Neural cell (in vitro differentiated cells): ENCODE results near the gene JADE2. TPM values are rescaled to one million over a fixed set of nuclear protein-coding genes. Genes with fewer than 3 reads are reported as not detected.

ENCODE experiments used
- H2AFZ ChIP-seq: fragments of 200-600, 300-800 bp; sonication (generic), shearing (Covaris generic); 2 replicates; pipeline ENCODE4 v1.6.0; 2014; ENCODE audit warnings: low read depth, mild to moderate bottlenecking, antibody characterized with exemption, low read length, moderate library complexity
- H3F3A ChIP-seq: fragments of 200-600 bp; shearing (Covaris generic); 2 replicates; pipeline ENCODE4 v1.6.1; 2016; ENCODE audit warnings: mild to moderate bottlenecking, moderate library complexity, mixed read lengths, antibody characterized with exemption, low read length; ENCODE audit not compliant: insufficient read depth, poor library complexity, severe bottlenecking
- H3K27ac ChIP-seq: fragments of 200-600, 300-800 bp; sonication (generic), shearing (Covaris generic); 2 replicates; pipeline ENCODE4 v1.5.1; 2014; ENCODE audit warnings: mild to moderate bottlenecking, low read length, moderate library complexity
- H3K27me3 ChIP-seq: fragments of 300-800, 200-600 bp; sonication (generic), shearing (Covaris generic); 2 replicates; pipeline ENCODE4 v1.6.0; 2014; ENCODE audit warnings: mild to moderate bottlenecking, low read depth, low read length, moderate library complexity; ENCODE audit not compliant: insufficient read depth
- H3K36me3 ChIP-seq: fragments of 300-800, 200-600 bp; sonication (generic), shearing (Covaris generic); 2 replicates; pipeline ENCODE4 v1.5.1; 2014; ENCODE audit warnings: mild to moderate bottlenecking, antibody characterized with exemption, low read length, moderate library complexity; ENCODE audit not compliant: insufficient read depth
- H3K4me2 ChIP-seq: fragments of 300-800, 200-600 bp; sonication (generic), shearing (Covaris generic); 2 replicates; pipeline ENCODE4 v1.6.0; 2014; ENCODE audit warnings: mild to moderate bottlenecking, low read length
- H3K4me3 ChIP-seq: fragments of 300-800, 200-600 bp; sonication (generic), shearing (Covaris generic); 2 replicates; pipeline ENCODE4 v1.5.1; 2014; ENCODE audit warnings: mild to moderate bottlenecking, low read length, moderate library complexity
- H3K79me2 ChIP-seq: fragments of 200-600 bp; shearing (Covaris generic); replicated peaks from 2 replicates; pipeline ENCODE4 v1.6.0; 2014; ENCODE audit warnings: mild to moderate bottlenecking, low read length, moderate library complexity; ENCODE audit not compliant: insufficient read depth
- H3K9ac ChIP-seq: fragments of 300-800, 200-600 bp; sonication (generic), shearing (Covaris generic); 2 replicates; pipeline ENCODE4 v1.6.1; 2016; ENCODE audit warnings: mild to moderate bottlenecking, low read length, mixed read lengths
- H3K9me2 ChIP-seq: fragments of 200-600 bp; shearing (Covaris generic); 2 replicates; pipeline ENCODE4 v1.6.1; 2016; ENCODE audit warnings: mild to moderate bottlenecking, low read length, mixed read lengths; ENCODE audit not compliant: insufficient read depth
- H3K9me3 ChIP-seq: fragments of 200-600, 300-800 bp; sonication (generic), shearing (Covaris generic); 2 replicates; pipeline ENCODE4 v1.6.1; 2016; ENCODE audit warnings: mild to moderate bottlenecking, mixed run types, low read length, moderate library complexity, mixed read lengths
- H4K20me1 ChIP-seq: fragments of 200-600 bp; shearing (Covaris generic); 2 replicates; pipeline ENCODE4 v1.6.1; 2016; ENCODE audit warnings: mild to moderate bottlenecking, mixed run types; ENCODE audit not compliant: insufficient read depth
- EP300 ChIP-seq: fragments of 450-650 bp; conservative IDR thresholded peaks from 2 replicates; pipeline ENCODE4 v1.6.1; 2014; ENCODE audit warnings: antibody characterized with exemption, mild to moderate bottlenecking, moderate library complexity; ENCODE audit not compliant: poor library complexity, severe bottlenecking
- EZH2 ChIP-seq: fragments of 200-600, 300-800 bp; shearing (Covaris generic), sonication (generic); IDR thresholded peaks from 2 replicates; pipeline ENCODE4 v1.6.1; 2014; ENCODE audit warnings: antibody characterized with exemption, low read length, borderline replicate concordance, mild to moderate bottlenecking; ENCODE audit not compliant: insufficient read depth, poor library complexity, severe bottlenecking
- MXI1 ChIP-seq: fragments of 450-650 bp; conservative IDR thresholded peaks from 2 replicates; pipeline ENCODE4 v1.6.1; 2014; ENCODE audit warnings: antibody characterized with exemption, mild to moderate bottlenecking; ENCODE audit not compliant: poor library complexity, severe bottlenecking
- POLR2AphosphoS5 ChIP-seq: IDR thresholded peaks from 2 replicates; pipeline ENCODE4 v1.6.1; 2012
- RAD21 ChIP-seq: fragments of 450-650 bp; conservative IDR thresholded peaks from 2 replicates; pipeline ENCODE4 v1.6.1; 2014; ENCODE audit warnings: antibody characterized with exemption, mild to moderate bottlenecking, moderate library complexity
- SMC3 ChIP-seq: fragments of 450-650 bp; conservative IDR thresholded peaks from 2 replicates; pipeline ENCODE4 v1.6.1; 2014; ENCODE audit warnings: antibody characterized with exemption, mild to moderate bottlenecking, moderate library complexity; ENCODE audit not compliant: poor library complexity
- TAF1 ChIP-seq: IDR thresholded peaks from 2 replicates; pipeline ENCODE4 v1.6.1; 2012; ENCODE audit warnings: low read depth
- polyA plus RNA-seq: library from polyadenylated mRNA; depleted of rRNA; stranded (reverse); fragments of >200 nt; gene quantifications from 2 replicates; pipeline ENCODE4 v1.2.3, GENCODE V29; 2014
- TF ChIP-seq, protein P1 (sequence below): IDR thresholded peaks from 2 replicates; pipeline ENCODE4 v1.6.1; 2012; ENCODE audit warnings: borderline replicate concordance
- TF ChIP-seq, protein P2 (sequence below): fragments of 450-650 bp; IDR thresholded peaks from 2 replicates; pipeline ENCODE4 v1.5.1; 2014; ENCODE audit warnings: antibody characterized with exemption, mild to moderate bottlenecking, moderate library complexity; ENCODE audit not compliant: poor library complexity, severe bottlenecking

Gene JADE2
- polyA plus RNA-seq, 1 donor from 2014 or later: 1.9 TPM

DNA sequence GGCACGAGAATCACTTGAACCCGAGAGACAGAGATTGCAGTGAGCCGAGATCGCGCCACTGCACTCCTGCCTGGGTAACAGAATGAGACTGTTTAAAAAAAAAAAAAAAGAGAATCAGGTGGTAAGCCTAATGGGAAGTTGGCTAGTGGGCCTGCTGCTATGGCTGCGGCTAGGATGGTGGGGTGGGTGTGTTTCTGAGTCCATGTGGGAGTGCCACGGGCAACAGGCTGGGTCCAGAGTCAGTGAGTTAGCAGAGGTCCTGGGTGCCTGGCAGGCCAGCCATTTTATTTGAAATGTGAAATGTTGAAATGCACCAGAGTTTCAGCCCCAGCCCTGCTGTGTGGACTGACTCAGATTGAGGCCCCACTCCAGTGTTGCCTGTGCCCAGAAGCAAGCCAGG is 37.8 kb downstream of the JADE2 start:
- Histone ChIP-seq H3K4me3 (no peak overlapping the region), H3K9me2 (no peaks in the 10 kb centered on the region), H2AFZ (no peak overlapping the region), H3K9ac (no peak overlapping the region), H3K27ac (no peak overlapping the region), H3K27me3 (no peaks in the 10 kb centered on the region), H3K36me3 (no peaks in the 10 kb centered on the region), H3F3A (no peaks in the 10 kb centered on the region), H3K4me2 (no peak overlapping the region), H4K20me1 (no peaks in the 10 kb centered on the region), H3K79me2 (no peaks in the 10 kb centered on the region), H3K9me3 (no peaks in the 10 kb centered on the region)
- TF ChIP-seq POLR2AphosphoS5 (no peak), EZH2 (no peak), TAF1 (no peak), SMC3 (no peak), RAD21 (no peak), EP300 (no peak), MXI1 (no peak)
- TF ChIP-seq, protein P1, sequence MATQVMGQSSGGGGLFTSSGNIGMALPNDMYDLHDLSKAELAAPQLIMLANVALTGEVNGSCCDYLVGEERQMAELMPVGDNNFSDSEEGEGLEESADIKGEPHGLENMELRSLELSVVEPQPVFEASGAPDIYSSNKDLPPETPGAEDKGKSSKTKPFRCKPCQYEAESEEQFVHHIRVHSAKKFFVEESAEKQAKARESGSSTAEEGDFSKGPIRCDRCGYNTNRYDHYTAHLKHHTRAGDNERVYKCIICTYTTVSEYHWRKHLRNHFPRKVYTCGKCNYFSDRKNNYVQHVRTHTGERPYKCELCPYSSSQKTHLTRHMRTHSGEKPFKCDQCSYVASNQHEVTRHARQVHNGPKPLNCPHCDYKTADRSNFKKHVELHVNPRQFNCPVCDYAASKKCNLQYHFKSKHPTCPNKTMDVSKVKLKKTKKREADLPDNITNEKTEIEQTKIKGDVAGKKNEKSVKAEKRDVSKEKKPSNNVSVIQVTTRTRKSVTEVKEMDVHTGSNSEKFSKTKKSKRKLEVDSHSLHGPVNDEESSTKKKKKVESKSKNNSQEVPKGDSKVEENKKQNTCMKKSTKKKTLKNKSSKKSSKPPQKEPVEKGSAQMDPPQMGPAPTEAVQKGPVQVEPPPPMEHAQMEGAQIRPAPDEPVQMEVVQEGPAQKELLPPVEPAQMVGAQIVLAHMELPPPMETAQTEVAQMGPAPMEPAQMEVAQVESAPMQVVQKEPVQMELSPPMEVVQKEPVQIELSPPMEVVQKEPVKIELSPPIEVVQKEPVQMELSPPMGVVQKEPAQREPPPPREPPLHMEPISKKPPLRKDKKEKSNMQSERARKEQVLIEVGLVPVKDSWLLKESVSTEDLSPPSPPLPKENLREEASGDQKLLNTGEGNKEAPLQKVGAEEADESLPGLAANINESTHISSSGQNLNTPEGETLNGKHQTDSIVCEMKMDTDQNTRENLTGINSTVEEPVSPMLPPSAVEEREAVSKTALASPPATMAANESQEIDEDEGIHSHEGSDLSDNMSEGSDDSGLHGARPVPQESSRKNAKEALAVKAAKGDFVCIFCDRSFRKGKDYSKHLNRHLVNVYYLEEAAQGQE: no peak
- TF ChIP-seq, protein P2, sequence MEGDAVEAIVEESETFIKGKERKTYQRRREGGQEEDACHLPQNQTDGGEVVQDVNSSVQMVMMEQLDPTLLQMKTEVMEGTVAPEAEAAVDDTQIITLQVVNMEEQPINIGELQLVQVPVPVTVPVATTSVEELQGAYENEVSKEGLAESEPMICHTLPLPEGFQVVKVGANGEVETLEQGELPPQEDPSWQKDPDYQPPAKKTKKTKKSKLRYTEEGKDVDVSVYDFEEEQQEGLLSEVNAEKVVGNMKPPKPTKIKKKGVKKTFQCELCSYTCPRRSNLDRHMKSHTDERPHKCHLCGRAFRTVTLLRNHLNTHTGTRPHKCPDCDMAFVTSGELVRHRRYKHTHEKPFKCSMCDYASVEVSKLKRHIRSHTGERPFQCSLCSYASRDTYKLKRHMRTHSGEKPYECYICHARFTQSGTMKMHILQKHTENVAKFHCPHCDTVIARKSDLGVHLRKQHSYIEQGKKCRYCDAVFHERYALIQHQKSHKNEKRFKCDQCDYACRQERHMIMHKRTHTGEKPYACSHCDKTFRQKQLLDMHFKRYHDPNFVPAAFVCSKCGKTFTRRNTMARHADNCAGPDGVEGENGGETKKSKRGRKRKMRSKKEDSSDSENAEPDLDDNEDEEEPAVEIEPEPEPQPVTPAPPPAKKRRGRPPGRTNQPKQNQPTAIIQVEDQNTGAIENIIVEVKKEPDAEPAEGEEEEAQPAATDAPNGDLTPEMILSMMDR: no peak

DNA sequence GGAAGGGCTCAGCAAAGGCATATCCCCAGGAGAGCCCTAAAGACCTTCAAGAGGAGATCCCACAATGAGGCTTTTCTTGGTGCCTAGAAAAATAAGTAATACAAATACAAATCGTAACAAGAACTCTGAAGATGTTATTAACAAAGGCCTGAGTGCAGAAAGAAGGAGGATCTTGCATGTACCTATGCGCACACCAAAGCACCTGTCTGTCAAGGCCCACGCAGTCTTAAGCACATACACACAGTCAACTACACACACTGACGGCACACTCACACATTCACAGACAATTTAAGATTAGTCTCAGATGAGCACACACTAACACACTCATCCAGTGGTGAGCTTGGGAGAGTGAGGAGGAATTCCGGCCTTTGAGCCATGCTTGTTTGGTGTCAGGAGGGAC is 38.5 kb downstream of the JADE2 start:
- H4K20me1 ChIP-seq: no peaks in the 10 kb centered on the region
- H3K9me2 ChIP-seq: no peaks in the 10 kb centered on the region
- no peaks in the 10 kb centered on the region for H3K27me3 ChIP-seq
- H3K9ac ChIP-seq: no peak overlapping the region
- no peak overlapping the region for H3K4me3 ChIP-seq
- H3K36me3 ChIP-seq: no peaks in the 10 kb centered on the region
- H3K4me2 ChIP-seq: no peak overlapping the region
- TF ChIP-seq, protein P2: no peak
- H3K27ac ChIP-seq: no peak overlapping the region
- H3F3A ChIP-seq: no peaks in the 10 kb centered on the region
- H2AFZ ChIP-seq: no peak overlapping the region
- no peaks in the 10 kb centered on the region for H3K9me3 ChIP-seq
- no peaks in the 10 kb centered on the region for H3K79me2 ChIP-seq
